SK-N-DZ (cell line): ENCODE data around the gene GFAP.

Experiments
- DNase-seq: peaks from one replicate; pipeline ENCODE4 v3.0.0-alpha.2; 2015; ENCODE audit warnings: low spot score
- small RNA-seq, 2 experiments: library from RNA; depleted of rRNA; stranded (forward); fragments of <200 nt; gene quantifications; one replicate each; pipeline ENCODE3, GENCODE V24; 2014

GFAP gene

GRCh38 chr17:44865931-44866330 lies 49.4 kb downstream of the GFAP start:
- DNase-seq = no peak

GRCh38 chr17:44865231-44865660 lies 50.1 kb downstream of the GFAP start:
- peak; percentile 83 for DNase-seq

GRCh38 chr17:44864831-44865230 lies 50.5 kb downstream of the GFAP start:
- DNase-seq = no peak

- no peak for DNase-seq
These were observed 52.0 kb downstream of the GFAP start for GRCh38 chr17:44863061-44863918.

GRCh38 chr17:44862278-44862914 lies 52.9 kb downstream of the GFAP start:
- DNase-seq = no peak

DNA sequence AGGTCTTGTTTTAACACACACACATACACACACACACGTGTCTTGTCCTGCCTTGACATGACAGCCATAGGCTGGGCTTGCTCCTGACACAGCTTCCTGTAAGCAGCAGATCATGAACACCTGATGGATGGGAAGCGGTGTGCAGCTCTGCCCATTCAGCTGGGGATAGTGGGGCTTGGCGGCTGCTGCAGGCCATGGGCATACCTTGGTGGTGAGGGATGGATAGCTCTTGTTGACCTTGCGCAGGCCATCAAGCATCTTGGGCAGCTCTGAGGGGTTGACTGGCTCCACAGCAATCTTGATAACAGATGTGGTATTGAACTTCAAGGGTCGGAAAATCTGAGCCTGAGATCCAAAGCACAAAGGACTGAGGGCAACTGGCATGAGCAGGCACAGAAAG lies 55.6 kb downstream of the GFAP start:
- no peak for DNase-seq

DNA sequence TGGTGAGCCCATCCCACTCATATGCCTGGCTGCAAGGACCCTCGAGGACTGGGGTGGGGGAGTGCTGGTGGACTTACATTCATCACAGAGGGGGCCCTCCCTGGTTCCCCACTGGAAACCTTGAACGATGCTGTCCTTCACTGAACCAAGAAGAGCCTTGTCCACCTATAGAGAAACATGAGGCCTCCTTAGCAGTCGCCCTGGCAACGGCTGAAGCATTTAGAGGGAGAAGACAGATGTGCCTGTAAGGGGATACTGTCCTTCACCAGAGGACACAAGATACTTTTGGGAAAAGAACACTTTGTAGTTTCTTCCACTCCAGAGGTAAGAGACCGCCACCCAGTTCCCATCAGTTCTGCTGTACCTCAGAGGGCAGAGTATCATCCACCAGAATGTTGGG lies 61.1 kb downstream of the GFAP start:
- DNase-seq = no peak

Small RNA genes lying within 50 kb of the gene (small RNA-seq; reads per million reads assigned to genes)
- gene CCDC103 = 0 reads per million in 2 experiments
- gene MIR6783 = 0.08 to 0.22 reads per million in 2 experiments
- gene RN7SL405P = 0 reads per million in 2 experiments
